Dedifferentiated amniotic fluid mesenchymal stem cell (primary cell): ENCODE measurements around the gene PDGFC.

ENCODE experiments used
- DNase-seq: peaks from one replicate; pipeline ENCODE4 v3.0.0-alpha.2; 2016; ENCODE audit errors: extremely low spot score

Gene PDGFC

DNA sequence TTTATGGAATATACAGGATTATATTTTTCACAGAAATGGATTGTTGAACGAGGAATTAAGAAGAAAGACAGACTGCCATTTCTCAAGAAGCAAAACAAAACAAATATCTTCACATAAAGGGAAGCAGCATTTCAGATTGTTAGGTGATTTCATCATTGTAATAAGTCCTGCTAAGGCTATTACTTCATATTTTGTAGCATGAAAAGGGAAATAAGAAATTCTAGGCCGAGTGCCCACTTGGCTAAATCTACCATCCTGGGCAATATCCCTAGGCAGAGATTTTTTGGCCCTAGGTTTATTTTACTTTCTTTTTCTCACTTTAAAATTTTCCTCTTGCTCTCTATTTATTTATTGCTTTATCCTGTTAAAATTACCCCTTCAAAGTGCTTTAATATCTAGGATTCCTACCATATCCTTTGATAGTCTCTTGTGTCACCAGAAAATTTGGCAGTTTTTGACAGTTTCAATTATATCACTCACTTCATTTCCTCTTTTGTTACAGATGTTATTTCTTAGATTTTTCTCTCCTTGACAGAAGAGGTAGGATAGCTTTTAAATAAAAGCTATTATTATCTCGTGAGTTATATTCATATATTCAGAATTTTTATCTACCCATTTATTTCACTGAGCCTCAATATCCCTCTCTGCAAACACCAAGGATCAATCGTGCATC is 142.3 kb downstream of the PDGFC start:
- DNase-seq = peak; percentile 94

DNA sequence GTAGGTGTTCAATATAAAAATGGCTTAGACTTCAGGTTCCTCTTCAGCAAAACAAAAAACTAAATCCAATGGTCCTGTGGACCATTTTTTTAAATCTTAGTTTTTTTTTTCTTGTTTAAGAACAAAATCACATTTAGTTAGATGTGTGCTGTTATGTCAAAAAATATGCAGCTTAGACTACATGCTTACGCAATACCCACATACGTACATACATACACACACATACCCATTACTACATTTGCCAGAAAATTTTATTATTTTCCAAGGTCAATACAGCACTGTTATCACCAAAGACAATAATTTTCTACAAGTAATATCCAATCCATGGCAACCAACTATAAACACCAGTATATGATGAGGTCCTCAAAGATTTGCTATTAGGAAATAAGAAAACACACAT is 144.1 kb downstream of the PDGFC start:
- DNase-seq = no peak

DNA sequence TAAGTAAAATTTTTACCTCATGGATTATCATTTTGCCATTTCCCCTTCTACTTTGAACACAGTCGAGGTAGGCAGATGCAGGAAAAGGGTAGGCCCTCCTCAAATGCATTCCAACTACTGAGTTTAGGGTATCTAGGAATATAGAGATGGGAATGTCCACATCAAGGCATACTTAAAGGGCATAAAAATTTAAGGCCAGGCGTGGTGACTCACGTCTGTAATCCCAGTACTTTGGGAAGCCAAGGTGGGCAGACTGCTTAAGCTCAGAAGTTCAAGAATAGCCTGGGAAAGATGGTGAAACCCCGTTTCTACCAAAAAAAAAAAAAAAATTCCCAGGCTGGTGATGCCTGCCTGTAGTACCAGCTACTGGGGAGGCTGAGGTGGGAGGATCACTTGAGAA is 146.5 kb downstream of the PDGFC start:
- no peak for DNase-seq

DNA sequence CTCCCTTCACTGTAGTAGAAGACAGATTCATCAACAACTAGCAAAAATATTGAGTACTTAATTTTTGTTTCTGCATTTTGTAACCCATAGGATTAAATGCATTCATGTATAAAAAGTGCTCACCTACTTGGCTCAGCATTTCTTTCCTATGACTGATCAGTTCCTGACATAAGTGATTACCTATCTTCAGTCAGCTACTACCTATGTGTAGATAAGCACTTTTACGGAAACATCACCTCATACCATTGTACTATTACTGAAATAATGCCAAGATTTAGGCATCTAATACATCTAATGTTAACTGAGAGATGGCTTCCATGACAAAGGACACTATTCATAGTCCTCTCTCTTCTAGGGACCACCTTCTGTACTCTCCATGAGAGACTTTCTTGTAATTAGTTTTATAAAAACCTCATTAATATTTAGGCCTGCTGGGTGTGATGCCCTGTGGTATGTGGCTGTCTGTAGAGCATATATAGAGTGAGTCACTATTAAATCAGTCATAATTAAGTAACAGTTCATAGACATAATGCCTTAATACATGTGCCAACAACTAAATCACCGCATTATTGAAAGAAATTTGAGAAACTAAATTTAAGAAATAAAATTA is 147.0 kb downstream of the PDGFC start:
- DNase-seq = no peak

DNA sequence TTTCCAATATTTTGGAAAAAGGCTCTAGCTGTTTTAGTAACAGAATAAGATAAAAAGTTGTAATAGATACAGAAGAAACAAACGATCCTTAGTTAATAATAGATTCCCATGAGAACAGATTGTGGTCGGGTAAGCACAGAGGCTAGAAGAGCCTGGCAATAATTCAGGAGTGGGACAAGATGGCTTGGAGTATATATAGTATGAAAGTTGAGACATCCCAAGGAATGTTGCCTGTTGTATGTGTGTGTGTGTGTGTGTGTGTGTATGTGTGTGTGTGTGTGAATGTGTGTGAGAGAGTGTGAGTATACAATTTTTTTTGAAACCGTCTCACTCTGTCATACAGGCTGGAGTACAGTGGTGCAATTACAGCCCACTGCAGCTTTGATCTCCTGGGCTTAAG is 150.7 kb downstream of the PDGFC start:
- no peak for DNase-seq

DNA sequence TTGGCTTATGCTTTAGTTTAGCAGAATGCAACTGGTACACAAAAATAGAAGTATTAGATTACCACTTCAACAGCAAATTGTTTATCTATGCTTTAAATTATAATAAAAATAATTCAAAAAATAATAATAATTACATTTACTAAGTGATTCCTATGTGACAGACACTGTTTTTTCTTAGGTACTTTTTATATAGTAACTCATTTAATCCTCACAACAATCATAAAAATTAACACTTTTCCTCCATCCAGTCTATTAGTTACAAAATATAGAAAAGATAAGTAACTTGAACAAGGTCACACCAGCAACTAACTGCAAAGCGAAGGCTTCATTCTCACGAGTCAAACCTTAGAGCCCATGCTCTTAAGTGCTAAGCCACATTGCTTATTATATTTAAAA is 155.2 kb downstream of the PDGFC start:
- no peak for DNase-seq

DNA sequence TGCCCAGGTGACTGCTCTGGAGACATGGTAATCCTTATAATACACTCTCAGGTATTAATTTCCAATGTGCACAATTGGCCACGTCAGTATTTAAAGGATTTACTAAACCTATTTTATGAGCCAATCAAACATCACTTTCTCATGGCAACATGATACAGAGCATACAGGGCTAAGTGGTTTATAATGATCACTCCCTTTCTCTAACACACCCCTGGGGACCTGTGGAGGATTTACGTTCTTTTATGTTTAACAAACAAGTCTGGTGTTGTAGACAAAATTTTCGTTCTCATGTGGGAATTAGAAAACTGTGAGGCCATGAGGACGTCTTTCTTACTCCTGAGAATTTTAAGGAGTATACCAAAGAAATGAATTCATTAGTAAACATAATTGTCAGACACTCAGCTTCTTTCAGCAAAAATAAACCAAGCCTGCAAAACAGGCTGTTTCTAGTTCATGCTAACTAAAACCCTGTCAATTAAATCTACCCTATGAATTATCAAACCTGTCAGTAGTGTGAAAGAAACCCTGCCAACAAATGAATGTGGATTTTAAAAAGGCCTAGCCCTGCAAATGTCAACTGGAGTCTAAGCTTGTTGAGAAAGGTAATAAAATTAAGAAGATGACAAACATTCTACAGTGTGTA is 155.8 kb downstream of the PDGFC start:
- no peak for DNase-seq

DNA sequence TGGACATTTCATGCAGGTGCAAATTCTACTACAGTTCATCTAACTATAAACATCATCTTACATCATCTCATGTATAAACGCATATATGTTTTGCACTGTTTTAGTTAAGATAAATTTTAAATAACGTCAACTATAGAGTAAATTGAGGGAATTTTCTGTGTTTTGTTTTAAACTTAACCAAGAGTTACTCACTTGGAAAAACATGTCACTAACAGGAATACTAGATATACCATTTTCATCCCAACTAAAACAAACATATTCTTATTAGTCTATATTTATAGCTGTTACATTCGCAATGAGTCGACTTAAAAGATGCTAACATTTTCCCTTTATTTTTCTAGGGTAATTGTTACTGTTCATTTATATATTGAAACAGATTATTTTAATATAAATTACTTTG is 159.6 kb downstream of the PDGFC start:
- no peak for DNase-seq

DNA sequence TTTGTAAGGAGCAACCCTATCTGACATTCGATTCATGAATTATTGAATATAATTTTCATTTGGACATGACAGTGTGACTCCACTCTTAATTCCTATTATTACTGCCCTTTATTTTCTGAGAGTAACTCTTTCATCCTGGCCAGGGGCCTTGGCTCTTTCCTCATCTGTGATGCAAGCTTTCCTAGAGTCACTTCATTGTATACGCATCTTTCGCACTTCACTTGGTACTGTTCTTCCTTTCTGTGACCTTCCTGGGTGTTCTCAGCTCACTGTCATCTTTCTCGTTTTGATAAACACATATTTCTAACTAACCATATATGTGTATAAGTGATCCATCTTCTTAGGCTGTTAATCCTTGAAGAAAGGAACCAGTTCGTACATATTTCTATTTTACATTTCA is 160.3 kb downstream of the PDGFC start:
- DNase-seq = no peak

DNA sequence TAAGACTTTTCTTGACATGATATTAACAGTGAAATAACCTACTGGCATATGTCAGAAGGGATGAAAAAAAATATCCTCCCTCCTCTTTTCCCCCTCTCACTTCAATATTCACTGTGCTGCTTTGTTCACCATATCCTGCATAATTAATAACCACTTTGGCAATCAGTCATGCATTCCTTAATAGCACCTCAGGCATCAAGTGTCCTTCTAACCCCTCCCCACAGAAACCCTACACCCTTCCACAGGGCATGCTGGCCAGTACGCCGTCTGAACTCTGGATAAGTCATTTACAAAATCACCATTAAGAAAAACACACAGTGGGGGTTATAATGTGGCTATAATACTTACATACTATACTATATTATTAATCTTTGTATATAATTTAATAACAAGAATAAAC is 165.9 kb downstream of the PDGFC start:
- DNase-seq = no peak

DNA sequence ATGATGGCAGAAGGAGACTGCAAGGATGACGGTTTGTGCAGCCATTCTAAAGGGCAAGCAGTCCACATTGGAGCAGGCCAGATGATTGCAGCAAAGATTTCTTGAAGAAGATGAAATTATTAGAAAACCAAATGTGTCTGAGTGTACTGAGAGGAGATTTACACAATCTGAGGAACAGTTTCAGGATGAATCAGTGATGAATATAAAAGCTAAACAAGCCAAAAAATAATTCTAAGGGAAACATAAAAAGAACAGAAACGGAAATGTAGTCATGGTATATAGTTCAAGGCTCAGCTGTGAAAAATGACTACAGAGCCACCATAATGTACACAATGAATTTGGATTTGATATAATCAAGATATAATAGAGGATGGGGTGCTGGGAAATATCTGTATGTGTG is 168.5 kb downstream of the PDGFC start:
- DNase-seq = no peak

DNA sequence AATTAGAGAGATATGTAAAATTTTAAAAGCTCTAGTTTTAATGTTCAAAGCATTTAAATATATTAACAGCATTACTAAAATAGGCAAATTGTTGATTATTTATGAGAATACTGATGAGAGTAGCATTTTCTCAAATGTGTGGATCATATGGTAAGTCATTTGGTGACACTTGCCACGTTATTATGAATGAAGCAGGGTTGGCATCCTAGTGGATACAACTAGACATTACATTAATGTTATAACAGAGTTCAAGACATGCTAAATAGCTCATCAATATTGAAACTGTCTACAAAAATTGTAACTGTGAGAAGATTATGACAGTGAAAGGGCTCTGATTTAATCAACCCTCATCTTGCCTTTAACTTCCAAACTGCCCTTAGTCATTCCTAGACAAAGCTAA is 171.1 kb downstream of the PDGFC start:
- no peak for DNase-seq

DNA sequence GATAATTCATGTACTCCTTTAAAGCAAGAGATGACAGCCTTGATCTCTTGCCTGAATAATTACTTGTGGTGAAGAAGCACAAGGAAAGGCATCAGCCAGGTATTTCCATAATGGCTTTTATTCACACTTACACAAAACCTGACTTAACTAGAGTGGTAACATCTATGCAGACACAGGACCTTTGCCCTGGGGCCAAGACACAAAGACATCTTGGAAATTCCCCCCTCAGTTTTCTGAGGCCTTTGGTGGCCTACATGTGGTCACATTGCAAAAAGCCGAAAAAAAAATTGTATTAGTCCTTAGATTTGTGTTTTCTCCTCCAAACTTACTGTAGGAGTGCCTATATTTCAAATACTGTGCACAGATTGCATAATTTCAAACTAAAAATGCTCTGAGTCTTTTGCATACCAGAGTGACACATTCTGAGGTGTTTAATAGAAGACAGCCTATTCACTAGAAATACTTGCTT is 172.4 kb downstream of the PDGFC start:
- peak; percentile 48 for DNase-seq

DNA sequence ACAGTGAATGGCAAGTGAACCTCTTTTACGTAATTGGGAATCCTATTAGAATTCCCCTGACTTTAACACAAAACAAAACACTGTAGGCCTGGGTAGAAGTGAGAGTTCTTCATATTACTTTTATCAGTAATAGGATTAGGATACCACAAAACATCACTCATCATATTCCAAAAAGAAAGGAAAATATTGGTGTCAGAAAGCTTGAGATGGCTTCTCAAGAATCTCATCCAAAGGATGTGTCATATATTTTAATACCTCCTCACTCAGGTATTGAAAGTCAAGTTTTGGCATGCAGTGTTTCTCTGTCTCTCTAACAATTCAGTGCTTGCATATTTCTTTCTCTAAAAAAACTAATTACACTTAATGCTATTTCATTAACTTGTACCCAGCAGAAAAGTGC is 173.2 kb downstream of the PDGFC start:
- DNase-seq = no peak

DNA sequence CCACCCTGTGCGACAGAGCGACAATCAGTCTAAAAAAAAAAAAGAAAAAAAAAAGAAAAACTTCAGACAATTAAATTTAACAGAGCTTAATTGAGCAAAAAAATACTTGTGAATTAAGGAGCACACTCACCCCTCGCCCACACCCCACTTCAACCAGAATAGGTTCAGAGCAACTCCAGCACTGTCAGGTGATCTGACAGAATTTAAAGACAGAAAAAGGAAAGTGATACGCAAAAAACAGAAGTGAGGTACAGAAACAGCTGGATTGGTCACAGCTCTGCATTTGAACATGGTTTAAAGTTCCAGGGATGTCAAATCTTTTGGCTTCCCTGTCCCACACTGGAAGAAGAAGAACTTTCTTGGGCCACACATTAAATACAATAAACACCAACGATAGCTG is 174.4 kb downstream of the PDGFC start:
- DNase-seq = no peak

DNA sequence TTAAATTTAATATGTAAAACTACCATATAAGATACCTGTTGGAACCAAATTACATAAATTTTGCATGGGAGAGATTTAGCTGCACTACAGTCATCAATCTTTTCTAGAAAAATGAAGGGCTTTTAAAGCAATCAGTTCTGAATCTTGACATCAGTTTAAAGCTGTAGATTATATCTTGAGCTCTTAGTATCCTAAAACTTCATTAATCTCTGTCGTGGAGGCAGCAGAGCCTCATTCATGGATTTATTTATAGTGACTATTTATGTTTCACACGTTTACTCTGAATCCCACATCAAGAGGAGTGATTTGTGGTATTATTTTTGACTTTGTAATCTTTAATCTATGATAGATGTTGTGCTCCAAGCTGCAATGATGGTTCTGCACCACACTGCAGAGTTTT is 175.9 kb downstream of the PDGFC start:
- DNase-seq = no peak

DNA sequence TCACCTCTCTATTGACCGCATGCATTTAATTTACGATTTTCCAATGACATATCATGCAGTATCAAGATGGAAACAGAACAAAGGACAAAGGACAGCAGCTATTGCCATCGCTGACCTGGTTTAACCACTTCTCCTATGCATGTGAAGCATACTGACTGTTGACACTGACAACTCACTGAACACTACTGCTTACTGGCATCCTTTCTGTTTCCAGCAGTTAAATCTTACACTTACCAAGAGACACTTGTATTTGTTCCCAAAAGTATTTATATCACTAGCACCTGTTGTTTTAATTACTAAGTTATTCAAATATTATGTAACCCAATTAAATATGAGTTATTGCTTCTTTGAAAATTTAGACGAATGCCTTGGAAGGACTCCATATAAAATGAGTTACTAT is 176.7 kb downstream of the PDGFC start:
- no peak for DNase-seq

DNA sequence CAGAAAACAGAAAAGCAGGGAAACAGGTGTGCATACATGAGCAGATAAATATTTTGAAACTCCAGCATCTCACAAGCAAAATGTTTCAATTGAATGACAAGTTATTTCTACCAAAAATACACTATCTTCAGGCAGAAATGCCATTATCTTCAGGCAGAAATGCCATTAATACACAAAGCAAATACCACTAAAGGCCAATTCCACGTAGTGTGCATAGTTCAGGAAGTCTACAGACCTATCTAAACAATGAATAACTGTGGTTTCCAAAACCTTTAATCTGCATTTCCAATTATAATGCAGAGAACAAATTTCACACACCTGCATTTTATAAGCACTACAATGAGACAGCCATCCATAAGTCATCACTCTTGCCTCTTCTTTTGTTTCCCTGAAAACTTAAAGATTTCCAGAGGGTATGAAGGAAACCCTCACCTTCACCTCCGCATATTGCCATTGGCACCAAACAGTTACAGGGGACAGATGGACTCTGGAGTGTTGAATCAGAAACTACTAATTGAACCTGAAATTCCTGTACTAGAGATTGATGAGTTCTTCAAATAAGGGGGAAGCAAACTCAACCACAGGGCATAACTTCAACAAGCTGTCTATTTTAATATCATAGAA is 179.0 kb downstream of the PDGFC start:
- DNase-seq = no peak

DNA sequence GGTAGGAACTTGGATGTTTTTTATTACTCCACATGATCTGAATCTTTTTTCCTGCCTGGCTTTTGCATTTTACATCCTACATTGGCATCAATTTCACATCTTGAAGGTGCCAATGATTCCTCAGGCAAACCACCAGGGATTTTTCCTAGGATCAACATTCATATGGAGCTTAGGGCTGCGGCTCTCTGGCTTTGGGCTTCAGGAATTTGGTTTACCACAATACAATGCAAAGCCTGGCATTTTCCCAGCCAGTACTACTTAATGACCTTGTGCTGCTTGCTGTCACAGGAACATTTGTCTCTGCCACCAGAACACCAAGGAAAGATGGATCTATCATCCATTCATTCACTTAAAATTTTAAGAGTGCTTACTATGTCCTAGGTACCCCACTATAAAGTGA is 180.7 kb downstream of the PDGFC start:
- peak; percentile 73 for DNase-seq

DNA sequence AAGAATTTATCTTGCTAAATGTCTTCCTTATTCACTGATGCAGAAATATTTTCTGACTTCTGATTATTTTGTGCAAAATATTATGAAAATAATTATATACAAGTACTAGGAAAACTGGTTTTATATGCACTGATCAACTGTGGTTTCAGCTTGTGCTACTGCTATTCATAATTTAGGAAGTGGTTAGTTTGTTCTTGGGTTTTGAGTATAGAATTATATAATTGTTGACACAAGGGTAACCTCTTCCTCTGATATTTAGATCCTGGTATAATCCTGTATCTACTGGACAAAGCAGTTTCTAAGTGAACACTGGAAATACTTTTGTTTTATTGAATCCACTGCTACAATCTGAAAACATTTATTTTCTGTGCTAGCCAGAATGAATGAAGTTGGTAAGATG is 182.8 kb downstream of the PDGFC start:
- no peak for DNase-seq

DNA sequence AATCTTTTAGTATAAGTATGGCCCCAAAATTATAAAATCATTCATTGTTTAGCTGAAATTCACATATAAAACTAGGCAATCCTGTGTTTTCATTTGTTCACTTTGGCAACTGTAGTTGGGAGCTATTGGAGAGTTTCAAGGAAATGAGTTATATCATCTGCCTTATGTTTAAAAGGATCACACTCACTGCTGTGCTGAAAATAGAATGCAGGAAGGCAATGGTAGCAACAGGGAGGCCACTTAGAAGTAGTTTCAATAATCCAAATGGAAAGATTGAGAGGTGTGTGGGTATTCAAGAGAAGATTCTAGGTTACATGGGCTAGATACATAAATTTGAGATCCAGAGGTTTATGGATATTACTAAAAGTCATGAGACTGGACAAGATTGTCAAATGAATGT is 184.9 kb downstream of the PDGFC start:
- DNase-seq = no peak

DNA sequence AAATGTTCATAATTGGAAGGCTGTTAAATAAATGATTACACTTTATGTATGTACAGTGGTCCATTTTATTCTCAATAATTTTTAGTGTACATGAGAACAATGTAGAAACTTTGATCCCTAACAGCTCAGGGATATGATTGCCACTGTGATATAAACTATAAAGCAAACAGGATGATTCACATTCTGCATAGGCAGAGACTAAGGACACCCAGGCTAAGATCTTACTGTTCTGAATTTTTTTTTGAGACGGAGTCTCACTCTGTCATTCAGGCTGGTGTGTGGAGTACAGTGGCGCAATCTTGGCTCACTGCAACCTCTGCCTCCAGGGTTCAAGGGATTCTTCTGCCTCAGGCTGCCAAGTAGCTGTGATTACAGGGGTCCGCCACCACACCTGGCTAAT is 186.6 kb downstream of the PDGFC start:
- DNase-seq = no peak

DNA sequence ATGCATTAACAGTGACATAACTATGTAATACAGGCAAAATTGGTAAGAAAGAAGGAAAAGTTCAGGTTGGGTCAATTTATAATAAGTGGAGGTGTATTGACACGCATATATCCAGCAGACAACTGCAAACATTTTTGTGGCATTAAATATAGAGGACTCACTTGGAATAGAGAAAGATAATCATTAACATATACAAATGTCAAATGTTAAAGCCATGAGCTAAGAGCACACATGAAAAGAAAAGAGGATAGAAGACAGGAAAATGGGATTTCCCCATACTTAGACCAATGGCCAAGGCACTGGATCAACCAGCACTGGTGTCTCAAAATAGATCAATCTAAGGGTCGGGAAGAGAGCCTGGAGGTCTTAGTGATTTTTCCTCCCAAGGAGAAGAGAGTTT is 187.6 kb downstream of the PDGFC start:
- no peak for DNase-seq
